GM04504 (cell line): ENCODE measurements around the gene LGALS4.
"Not testable (repeated sequence)": the region's sequence is repeated elsewhere in the genome, so short reads cannot be mapped to it uniquely, and the experiment has no call there.

Source experiments
- DNase-seq: peaks from one replicate; pipeline ENCODE4 v3.0.0-alpha.2; 2012; ENCODE audit warnings: low read depth

Gene LGALS4

DNA sequence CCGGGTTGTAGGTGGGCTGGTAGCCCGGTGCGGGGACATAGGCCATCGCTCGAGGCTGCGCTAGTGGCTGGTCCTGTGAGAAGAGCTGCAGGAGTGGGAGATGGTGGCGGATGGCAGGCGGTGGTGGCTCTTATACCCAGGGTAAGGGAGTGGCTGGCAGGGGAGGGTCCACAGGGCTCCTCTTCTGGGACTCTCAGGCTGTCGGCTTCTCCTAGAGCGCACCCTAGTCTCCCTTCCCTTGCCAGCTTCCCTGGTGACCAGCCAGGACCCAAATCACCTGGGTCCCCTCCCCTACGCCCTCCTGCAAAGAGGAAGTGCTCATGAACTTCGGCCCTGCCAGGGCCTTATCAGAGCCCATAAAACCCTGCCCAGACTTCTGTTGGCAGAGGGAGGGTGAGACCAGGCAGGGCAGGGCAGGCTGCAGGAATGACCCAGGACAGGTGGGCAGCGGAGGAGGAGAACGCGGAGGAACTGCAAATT lies at the start of gene LGALS4:
Gene LGALS4 (minus strand): TSS at position 105 of the 480 bp plus-strand sequence. CDS start 59 bp downstream, at position 46.
- DNase-seq, result no peak

DNA sequence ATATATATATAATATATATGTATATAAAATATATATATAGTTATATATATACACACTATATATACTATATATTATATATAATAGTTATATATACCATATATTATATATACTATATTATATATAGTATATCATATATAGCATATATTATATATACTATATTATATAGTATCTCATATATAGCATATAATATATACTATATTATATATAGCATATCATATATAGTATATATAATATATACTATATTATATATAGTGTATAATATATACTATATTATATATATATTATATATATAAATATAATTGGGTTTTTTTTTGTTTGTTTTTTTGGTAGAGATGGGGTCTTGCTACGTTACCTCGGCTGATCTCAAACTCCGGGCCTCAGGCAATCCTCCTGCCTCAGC lies 48.6 kb upstream of the LGALS4 start:
- no peak for DNase-seq

DNA sequence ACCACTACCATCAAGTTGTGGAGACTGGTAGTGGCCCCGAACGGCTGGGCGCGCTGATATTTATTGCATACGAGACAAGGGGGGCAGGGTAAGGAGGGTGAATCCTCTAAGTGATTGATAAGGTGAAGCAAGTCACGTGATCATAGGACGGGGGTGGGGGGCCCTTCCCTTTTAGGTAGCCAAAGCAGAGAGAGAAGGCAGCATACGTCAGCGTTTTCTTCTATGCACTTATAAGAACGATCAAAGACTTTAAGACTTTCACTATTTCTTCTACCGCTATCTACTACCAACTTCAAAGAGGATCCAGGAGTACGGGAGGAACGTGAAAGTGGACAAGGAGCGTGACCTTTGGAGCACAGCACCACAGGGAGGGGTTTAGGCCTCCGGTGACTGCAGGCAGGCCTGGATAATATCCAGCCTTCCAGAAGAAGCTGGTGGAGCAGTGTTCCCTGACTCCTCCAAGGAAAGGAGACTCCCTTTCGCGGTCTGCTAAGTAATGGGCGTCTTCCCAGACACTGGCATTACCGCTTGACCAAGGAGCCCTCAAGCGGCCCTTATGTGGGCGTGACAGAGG lies 47.0 kb upstream of the LGALS4 start:
- not testable (repeated sequence) for DNase-seq

- DNase-seq, result no peak
Observed at GRCh38 chr19:38856813-38857212, 44.1 kb upstream of the LGALS4 start.

GRCh38 chr19:38855751-38856150 lies 43.0 kb upstream of the LGALS4 start:
- DNase-seq, result not testable (repeated sequence)

GRCh38 chr19:38854961-38855360 lies 42.2 kb upstream of the LGALS4 start:
- DNase-seq, result not testable (repeated sequence)

GRCh38 chr19:38853214-38853613 lies 40.5 kb upstream of the LGALS4 start:
- DNase-seq, result no peak

DNA sequence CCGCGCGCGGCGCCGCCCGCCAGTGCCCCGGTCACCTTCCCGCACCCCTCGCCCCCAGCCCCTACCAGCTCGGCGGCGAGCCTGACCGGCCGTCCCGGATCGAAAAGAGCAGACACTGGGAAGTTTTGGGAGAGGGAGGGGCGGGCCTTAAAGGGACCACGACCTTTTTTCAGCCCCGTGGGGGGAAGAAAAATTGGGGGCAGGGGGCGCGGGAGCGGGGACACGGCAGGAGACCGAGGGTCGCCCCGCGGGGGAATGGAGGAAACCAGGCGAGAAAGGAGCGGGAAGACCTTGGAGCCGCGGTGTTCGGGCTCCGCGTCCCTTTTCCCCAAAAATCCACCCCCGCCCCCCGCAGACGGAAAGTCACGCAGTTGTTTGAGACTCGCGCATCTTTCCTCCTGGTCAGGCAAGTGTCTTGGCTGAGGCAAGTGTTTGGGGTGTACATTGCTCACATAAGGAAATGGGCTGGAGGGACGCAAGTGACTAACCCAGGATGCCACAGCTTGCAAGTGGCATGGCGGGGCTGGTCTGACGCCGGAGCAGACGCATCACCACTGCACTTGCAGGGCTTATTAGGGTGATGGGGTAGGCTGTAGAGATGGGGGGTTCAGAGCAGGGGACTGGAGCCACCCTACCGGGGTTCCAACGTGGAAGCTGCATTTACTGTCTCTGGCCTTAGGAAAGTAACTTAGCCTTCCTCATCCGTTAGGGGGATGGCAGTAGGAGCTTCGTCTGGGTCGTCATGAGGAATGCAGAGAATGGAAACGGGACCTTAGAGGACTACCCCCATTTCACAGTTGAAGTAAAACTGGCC lies 39.7 kb upstream of the LGALS4 start:
- DNase-seq, result no peak

- peak; percentile 83 for DNase-seq
Observed at GRCh38 chr19:38851622-38852230, 39.0 kb upstream of the LGALS4 start.

- DNase-seq, result no peak
Observed at GRCh38 chr19:38850976-38851621, 38.4 kb upstream of the LGALS4 start.

GRCh38 chr19:38850436-38850975 lies 37.8 kb upstream of the LGALS4 start:
- no peak for DNase-seq

DNA sequence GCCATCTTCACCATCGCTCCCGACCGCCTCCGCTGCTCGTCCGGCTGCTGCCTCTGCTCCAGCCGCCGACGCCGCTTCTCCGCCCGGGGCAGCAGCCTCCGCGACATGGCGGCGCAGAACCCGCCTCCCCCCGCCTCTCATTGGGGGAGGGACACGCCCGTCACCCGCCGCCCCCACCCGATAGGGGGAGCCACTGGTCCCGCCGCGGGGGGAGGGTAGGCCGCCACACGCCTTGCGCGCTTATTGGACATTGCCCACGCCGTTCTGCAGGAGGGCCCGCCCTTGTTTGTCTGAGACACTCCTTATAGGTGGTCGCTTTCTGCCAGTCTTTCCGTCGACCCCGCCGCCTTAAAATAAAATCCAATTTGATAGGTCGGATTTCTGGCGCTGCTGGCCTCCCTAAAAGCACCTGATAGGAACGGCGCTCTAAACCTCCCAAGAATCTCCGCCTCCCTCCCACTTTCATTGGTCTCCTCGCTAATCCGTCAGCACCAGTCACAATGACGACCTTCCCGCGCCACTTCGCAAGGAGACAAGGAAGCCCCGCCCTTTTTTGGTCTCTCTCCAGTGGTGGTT lies 37.2 kb upstream of the LGALS4 start, which contains the start of gene HNRNPL:
Gene HNRNPL (minus strand): TSS at position 127 of the 576 bp plus-strand sequence. CDS start 20 bp downstream, at position 107.
- peak; percentile 100 for DNase-seq

DNA sequence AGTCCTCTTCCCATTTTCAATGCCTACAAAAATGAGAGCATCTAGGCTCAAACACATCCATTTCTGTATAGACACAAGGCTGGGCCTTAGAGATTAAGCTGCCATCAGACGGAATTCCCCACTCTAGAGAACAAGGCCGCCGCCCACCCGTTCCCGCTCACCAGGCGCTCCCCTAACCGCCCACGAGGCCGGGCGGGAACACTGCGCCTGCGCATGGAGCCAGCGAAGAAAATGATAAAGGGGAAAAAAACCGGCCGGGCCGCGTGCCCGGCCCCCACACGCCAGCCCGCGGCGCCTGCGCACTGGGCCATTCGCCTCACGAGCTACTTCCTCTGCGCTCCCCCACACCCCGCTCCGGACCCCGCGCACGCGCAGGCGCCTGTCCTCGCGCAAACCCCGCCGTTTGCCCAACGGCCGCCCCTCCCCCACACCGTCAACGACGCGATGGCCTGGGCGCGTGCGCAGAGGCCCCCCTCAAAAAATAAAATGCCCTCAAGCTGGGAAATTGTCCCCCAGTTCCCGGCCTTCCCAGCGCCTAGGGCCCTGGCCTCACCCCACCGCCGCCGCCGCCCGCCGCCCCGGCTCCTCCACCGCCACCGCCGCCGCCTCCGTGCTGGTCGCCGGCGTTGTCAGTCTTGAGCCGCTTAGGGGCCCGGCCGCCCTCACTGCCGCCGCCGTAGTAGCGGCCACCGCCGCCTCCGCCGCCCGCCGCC lies 36.6 kb upstream of the LGALS4 start:
- DNase-seq, result peak; percentile 86

DNA sequence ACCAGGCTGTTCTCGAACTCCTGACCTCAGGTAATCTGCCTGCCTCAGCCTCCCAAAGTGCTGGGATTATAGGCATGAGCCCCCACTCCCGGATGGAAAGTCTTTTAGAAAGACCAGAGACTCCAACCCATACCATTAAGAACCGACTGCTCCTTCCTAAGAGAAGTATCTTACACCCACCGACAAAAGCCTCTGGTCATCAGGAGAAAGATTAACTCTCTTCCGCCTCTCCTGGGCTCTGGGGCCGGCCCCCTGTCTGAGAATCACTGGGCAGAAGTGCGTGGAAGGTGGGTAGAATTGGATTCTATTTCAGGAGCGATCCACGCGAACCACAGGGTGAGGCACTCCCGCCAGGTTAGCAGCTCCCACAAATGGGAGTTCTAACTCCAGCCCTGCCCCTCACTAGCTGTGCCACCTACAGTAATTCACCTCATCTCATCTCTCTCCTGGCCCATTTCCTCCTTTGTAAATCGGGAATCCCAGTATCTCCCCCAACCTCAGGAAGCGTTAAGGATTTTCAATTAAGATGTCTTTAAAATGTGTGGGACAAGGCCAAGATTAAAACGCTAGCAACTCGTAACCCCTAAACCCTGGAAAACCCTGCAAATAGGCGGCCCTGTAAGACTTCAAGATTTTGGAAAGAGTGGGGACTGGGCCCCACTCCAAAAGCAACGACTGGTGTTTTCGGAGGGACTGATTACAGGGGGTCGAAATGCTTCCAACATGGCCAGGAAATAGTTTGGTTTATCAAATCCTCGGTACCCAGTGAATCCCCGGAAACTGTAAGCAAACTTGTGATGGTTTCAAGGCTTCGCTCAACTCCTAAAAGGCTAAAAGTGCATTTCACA lies 35.8 kb upstream of the LGALS4 start:
- DNase-seq, result no peak

DNA sequence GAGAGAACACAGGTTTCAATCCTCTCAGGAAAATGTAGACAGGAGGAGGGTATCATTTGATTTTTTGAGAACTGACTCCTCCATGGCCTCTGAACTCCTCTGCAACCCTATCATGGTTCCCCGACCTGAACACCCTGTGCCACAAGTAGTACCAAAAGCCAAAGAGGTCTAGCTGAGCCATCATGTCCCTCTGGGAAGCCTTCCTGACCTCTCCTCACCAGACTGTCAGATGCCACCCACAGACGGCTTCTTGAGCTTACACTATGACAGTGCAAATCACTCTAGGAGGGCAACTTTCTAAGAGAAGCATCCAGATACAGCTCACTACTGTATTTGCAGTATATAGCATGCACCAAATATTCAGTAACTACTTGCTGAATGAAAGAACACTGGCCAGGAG lies 33.4 kb upstream of the LGALS4 start:
- no peak for DNase-seq

- DNase-seq, result no peak
Observed at GRCh38 chr19:38845374-38846024, 32.8 kb upstream of the LGALS4 start.

- no peak for DNase-seq
Observed at GRCh38 chr19:38844093-38844686, 31.4 kb upstream of the LGALS4 start.

GRCh38 chr19:38843175-38843758 lies 30.5 kb upstream of the LGALS4 start:
- no peak for DNase-seq
